Superior temporal gyrus (tissue), 1 donor: ENCODE results near the gene IPMK.

Experiments
- DNase-seq: peaks from one replicate; pipeline ENCODE4 v3.0.0-alpha.2; 2016; ENCODE audit errors: extremely low spot score

Gene IPMK

DNA sequence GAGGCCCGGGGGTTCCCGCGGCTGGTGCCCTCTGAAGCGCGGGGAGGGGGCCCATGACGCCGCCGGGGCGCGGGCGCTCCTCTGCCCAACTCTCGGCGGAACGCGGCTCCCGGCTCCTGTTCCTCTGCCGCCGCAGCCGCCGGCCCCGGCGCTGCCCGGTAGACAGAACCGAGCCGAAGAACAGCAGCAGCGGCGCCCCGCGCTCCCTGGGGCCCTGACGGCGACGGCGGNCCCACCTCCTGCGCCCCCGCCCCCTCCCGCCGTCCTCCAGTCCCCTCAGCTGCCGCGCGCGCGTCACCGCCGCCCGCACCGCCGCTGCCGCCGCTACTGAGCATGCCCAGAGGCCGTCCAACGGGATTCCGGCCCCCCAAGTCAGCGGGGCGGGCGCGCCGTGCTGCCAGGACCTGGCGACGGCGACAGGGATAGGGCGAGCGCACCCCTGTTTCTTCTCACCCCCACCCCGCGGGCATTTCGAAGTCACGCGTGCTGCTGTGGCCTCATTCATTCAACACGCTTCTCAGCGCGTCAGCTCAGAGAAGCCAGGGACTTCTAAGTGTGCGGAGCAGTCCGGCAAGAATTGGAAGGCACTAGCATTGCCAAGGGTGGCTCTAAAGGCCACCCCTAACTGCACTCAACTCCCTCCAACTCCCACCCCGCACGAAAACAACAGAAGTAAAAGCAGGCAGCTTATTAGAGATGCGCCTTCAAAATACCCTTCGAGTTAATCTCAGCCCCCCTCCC, at the start of gene IPMK:
IPMK (minus strand) TSS at position 182 of the 741 bp plus-strand sequence. CDS start 283 bp downstream, outside the sequence.
- DNase-seq: peak; percentile 92

DNA sequence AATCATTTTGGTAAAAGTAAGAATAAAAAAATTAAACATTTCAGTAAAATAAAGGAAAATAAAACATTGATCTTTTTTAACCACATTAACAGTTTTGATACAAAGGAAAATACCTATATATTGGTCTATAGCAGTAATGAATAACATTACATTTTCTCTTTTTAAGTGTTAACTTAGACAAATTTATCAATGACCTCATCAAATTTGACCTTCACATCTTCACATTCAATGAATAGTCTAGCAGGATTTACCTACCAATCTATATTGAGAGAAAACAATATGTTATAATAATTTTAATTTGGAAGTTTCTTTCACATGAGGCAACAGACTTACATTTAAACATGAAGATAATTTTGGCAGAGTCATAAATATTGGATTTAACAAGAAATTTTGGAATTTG, 49.2 kb upstream of the IPMK start:
- no peak for DNase-seq

DNA sequence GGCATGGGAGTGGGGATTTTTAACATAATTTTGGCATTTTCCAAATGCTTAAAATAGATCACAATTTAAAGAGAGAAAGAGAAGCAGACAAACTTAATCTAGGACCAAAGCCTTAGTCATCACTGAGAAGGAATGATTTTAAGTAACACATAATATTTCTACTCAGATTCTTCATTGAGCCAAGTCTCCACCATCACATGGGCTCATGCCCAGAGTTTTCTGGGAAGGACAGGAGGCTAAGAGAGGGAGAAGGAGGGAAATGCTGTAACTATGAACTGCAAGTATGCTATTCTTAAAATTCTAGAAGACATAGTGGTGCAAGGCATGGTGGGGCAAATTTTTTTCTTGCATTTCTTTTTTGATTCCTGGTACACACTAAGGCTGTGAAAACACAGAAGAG, 43.3 kb upstream of the IPMK start:
- no peak for DNase-seq

DNA sequence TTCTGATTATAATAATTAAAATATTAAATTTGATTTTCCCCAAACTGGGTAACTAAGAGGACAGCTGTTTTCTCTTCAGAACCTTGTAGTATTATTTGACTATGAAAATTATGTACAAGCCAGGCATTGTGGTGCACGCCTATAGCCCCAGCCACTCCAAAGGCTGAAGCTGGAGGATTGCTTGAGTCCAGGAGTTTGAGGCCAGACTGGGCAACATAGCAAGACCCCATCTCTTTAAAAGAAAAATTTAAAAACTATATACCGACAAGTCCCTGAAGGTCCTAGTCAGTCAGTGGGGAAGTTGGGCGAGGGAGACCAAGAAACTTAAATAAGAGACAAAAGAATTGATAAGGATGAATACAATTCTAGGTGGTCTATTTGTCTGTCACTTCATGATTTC, 40.0 kb upstream of the IPMK start:
- DNase-seq: no peak

DNA sequence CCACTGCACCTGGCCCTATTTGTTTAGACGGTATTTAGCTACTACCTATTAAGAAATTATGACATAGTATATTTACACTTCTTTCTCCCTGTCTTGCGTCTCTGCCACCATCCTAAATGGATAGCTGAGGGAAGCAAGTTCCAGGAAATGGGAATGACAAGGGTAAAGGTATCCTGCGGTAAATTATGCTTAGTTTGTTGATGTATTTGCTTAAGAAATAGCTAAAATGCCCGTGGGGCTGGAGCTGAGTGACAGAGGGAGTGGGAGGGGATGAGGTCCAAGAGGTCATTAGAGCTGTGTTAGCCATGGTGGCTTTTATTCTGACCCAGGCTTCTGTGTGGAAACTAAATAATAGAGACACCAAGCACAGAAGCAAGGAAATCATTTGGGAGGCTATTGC, 38.1 kb upstream of the IPMK start:
- DNase-seq: no peak

DNA sequence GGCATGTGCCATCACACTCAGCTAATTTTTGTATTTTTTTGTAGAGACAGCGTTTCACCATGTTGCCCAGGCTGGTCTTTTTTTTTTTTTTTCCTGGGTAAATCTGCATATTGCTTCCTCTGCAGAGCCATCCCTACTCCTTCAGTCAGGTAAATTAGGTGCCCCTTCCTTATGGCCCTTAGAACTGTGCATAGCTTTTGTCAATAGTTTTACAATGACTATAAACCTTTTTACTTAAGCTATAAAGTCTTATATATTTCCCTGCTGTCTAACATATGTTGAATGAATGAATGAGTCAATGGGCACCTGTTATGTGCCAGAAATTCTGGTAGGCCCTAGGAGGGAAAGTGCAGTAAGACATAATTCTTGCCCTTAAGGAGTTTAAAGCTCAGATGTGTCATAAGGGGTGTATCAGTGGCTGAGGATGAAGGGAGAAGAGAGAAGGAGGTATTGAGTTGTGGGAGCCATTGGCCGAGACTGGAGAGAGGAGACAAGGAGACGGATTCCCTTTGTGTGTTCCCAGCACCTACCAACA, 36.5 kb upstream of the IPMK start:
- DNase-seq: no peak

DNA sequence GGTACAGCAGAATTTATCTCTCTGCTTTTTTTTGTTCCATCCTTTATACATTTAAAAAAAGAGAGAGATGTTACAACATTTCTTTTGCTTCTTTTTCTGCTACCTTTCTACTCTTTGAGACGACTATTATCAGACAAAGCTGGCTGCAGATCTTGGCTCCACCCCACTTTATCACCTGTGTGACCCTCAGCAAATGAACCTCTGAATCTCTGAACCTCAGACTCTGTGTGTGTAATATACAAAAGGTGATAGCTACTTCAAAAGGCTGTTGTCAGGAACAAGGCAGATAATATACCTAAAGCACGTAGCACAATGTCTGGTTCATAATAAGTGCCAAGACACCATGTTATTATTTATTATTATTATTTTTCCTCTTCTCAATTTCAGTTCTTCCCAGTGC, 34.6 kb upstream of the IPMK start:
- no peak for DNase-seq

DNA sequence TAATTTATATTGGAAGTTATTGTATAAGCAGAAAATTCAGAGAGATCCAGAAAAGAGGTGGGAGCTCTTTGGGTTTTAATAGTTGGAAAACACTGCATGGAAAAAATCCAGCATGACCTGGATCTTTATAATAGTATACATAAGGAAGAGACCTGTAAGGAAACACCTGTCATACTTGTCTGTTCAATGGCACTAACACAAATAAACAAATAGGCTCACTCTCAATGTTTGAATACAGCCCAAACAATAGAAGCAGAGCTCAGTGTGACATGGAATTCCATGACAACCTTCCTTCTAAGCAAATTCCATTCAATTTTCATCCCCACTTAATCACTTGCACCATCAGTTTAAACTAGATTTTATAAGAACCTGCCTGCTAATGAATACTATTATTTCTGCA, 33.0 kb upstream of the IPMK start:
- DNase-seq: no peak

DNA sequence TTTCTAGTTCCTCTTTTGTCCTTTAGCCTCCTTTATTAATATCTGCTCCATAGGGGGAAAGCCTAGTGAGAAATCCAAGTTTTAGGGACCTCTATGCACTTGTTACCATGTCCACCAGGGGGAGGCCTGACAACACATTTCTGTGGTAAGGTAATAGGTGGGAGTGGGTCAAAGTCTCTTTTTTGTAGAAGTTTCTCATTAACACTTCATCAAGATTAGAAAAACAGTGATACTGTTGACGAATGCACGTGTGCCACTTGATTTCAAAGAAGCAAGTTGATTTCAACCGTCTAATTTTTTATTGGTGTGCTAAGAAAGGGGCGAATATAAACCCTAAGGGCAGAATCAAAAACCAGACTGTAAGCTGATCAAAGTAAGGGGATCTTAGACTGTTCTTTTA, 31.9 kb upstream of the IPMK start:
- DNase-seq: peak; percentile 76

DNA sequence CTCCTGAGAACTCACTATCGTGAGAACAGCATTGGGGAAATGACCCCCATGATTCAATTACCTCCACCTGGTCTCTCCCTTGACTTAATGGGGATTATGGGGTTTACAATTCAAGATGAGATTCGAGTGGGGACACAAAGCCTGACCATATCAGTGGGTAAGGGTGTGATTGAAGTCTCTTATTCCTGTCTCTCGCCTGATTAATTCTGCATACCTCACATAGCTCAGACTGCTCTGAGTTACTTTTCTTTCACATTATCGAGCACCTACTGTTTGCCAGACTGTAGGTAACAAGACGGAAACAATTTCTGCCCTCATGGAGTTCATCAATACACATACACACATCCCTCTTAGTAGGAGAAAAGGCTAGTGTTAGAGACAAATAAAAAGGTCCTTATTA, 26.3 kb upstream of the IPMK start:
- DNase-seq: no peak

DNA sequence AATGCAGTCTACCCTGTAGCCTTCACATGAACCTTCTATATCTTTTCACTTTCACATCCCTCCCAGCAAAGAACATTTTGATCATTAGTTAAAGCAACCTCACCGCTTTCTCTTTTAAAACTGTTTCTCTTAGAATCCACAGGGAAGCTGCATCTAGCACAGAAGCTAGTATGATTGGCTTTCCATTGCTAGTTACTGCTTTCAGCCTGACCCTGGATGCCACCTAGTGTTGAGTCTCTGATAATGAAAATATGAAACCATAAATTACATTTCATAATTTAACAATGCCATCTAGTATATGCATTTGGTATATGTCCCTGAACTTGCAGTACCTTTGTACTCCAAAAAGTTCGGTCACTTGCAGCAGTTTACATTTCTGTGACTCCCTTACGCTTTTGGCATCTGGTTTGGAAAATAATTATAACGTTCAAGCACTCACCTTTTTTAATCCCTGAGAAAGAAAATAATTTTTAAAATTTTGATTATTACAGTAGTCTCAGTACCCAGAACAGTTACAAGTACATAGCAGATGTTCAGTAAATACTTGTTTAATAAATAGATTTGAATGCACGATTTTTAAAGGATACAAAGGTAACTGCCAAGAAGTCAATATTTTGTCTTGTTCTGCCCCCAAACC, 24.0 kb upstream of the IPMK start:
- DNase-seq: peak; percentile 70

DNA sequence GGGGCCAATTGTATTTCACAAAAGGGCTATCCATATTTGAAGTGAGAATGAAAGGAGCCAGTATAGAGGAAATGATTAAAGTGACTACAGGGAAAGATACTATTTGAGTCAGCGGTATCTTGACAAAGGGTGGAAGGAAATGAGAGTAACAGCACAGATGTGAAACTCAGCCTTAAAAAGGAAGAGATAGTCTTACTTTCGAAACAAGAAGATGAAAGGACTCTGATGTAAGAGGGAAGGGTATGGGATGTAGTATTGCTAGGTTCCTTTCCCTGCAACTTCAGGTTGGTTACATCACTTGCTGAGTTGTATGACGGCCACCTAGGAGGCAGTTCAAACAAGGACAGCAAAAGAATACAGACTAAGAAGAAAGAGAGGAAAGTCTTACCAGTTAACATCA, 14.9 kb upstream of the IPMK start:
- DNase-seq: no peak

DNA sequence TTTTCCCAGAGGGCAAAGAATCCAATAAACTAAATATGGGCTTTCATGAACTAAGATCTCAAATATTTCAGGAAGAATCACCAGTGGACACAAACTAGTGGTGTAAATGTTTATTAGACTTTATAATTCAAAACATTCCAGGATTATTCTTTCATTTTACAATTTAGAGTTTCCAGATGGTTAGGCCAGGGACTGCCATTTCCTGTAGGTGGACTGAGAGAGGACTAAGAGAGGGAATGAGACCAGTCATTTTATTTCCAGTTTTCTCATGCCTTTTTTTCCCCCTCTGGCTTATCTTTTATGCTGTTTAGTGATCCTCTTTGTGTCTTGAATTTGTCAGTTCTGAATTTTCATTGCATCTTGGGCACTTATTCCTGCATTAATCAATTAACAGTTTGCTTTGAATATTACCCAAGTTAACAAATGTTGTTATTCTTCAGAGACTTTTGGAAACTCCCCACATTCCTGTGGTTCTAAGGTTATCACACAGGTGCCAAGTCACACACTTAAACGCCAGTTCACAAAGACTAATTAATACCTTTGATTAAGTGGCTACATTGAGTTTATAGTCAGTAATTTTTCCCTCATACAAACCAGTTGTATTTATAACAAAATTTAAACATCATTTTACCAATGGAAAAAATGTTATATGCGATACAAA, 13.5 kb upstream of the IPMK start:
- no peak for DNase-seq

DNA sequence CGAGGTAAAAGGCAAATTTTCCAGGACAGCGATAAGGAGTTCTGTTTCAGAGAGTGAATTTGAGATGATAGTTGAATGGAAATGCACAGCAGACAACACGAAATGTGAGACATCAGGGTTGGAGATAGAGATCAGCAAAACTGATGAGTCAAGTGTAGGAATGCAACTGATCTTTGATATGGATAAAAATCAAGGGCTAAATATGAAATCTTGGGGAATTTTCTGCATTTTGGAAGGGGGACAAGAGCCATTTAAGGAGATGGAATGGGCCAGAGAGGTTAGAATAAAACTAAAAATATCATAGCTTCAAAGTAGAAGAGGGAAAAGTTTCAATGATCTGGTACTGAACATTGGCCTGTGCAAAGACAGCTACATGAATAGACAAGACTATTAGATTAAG, 12.8 kb upstream of the IPMK start:
- no peak for DNase-seq

DNA sequence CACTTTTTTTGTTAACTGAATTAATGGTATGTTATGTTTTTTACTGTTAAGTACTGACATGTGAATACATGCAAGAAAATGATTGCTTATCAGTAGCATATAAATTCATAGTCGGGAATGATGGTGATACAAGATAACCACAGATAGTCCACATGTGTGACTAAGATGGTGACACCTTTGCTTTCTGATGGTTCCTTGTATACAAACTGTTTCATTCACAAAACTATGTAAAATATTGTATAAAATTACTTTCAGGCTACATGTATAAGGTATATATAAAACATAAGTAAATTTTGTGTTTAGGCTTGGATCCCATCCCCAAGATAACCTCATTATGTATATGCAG, 11.2 kb upstream of the IPMK start:
- no peak for DNase-seq

DNA sequence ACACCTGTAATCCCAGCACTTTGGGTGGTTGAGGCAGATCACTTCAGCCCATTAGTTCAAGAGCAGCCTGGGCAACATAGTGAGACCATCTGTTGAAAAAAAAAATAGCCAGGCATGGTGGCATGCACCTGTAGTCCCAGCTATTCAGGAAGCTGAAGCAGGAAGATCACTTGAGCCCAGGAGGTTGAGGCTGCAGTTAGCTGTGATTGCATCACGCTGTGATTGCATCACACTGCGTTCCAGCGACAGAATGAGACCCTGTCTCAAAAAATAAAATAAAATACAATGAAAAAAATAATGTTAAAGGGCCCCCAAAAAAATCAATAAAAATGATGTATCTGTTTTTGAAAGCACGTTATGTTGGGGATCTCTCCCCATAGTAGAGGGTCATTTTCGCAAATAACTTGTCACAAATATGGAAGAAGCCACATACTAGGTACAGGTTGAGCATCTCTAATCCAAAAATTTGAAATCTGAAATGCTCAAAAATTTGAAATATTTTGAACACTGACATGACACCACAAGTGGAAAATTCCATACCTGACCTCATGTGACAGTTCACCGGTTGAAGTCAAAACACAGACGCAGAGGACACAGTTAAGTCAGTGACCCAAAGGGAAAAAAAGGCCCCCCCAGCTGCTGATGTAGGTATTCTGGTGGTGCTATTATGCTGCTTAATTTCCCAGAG, 10.7 kb upstream of the IPMK start:
- DNase-seq: no peak

DNA sequence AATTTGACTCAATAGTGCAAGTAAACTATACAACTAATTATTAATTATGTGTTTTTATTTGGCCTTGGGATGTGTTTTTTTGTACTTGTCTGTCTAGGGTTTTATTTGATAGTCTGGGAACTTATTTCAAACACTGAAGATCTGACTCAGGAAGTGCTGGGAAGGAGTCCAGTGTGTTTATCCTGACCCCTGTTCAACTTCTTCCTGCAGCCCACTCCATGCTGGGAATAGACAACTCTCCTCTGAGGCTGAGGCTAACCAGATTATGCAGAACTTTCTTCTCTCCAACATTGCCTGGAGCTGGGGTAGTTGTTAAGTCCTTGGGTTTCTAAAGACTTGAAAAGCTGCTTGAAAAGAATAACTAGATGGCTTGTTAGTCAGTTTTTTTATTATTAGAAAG, 8.2 kb upstream of the IPMK start:
- DNase-seq: no peak

DNA sequence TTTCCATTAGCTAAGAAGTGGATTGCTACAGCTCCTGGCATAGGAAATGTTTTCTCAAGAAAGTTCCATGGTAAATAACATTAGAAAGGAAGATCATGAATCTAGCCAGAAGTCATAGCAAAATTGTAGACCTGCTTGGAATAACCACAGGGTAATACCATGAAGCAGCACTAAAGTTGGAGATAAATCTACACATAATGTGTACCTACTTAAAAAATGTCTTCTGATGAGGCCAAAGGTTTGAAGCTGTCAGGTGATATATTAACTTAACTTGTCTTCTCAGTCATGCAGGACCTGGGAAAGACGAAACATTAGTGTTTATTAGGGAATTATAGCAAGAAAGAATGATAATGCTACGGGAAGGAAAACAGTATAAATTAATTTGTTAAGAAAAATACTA, 7.6 kb upstream of the IPMK start:
- no peak for DNase-seq

DNA sequence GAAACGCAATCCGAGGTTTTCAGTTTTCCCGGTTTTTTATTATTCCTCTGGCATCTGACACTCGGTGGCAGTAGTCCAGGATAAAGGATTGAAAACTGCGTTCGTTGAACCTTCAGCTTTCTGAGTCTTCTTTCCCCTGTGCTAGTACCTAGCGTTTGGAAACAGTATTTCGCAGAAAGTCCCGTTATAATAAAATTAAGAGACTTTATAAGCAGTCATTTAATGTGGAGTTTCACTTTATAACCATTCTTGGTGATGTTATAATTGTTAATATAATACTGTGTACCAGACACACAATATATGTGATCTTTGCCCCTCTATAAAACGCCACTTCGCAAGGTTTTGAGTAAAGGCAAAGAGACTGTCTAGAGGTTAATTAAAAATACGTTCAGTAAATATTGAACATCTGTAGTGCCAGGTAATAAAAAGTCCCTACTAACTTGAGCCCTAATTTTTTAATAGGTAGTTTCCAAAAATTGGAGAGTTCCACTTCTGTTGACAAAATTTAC, 2.1 kb upstream of the IPMK start:
- DNase-seq: no peak

DNA sequence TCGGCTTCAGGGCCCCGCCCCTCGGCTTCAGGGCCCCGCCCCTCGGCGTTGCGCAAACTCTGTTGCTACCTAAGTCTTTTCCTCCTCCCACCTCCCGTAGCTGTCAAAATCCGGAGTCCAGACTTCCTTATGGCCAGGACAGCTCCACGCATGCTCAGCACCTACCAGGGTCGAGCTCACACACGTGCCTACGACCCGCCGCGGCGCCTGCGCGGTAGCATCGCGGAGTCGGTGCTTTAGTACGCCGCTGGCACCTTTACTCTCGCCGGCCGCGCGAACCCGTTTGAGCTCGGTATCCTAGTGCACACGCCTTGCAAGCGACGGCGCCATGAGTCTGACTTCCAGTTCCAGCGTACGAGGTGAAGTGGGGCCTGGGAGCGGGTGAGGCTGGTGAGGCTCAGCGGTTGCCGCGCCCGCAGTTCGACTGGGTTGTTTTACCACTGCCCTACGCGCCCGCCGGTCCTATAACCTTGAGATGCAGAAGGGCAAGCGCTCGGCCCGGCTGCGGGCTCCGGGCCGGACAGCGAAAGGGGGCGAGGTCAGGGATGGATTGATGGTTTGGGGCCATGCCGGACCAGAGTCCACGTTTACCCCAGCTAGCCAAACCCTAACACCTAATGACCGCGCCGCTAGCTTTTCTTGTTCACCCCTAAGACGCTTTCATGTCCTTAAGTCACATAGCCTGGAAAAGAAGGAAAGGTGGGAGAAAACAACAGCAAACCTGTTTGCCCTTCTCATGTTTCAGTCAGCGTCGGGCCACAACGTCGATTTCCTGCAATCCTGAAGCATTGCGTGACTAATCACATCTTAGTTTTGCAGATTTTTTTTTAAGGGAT, 1.5 kb upstream of the IPMK start, which contains the start of gene CISD1:
CISD1 (plus strand) TSS at position 217 of the 836 bp plus-strand sequence; CDS start at position 329, 112 bp downstream.
- peak; percentile 98 for DNase-seq

DNA sequence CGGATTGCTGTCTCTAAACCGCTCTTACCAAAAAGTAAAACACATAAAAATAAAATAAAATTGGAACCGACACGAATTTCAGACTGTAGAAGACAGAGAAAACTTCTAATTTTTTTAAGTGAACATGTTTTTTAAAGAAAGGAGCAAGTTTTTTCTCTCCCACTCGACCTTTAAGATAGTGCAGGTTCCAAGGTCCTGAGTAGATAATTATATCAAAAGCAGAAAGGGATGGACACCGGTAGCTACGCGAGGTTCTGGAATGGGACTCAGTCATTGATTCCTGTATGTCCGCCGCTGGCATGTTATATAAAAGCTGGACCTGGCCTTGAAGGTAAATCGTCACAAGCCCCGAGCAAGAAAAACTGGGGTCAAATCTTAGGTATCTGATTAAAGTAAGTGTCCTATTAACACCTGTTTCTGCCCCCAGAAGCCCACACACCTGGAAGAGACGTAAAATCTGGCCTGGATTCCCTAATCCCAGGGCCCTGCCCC, 806 bp upstream of the IPMK start:
- no peak for DNase-seq
